ENCODE data around the gene GOLGA1. TPM values are rescaled to one million over a fixed set of nuclear protein-coding genes. Genes with fewer than 3 reads are reported as not detected.
A peak's percentile ranks its signal among the peaks of the same experiment; 100 is the strongest.

The GOLGA1 gene
- polyA plus RNA-seq, 1 donor from 2014 or later: 15.3 TPM

GRCh38 chr9:124894035-124894740 is 46.7 kb downstream of the GOLGA1 start:
- Histone ChIP-seq H3K4me3 (ENCODE audit: low read length) (no peak overlapping the region), H3F3A (ENCODE audit: insufficient read depth, low read length, poor library complexity, severe bottlenecking) (no peaks in the 10 kb centered on the region), H3K27ac (ENCODE audit: low read length) (peak overlapping the region; percentile 51), H3K4me2 (ENCODE audit: low read length) (no peak overlapping the region), H3K9ac (ENCODE audit: low read length) (no peak overlapping the region), H4K20me1 (ENCODE audit: insufficient read depth) (no peaks in the 10 kb centered on the region), H3K9me3 (ENCODE audit: low read length) (no peaks in the 10 kb centered on the region), H3K9me2 (ENCODE audit: insufficient read depth, low read length) (no peaks in the 10 kb centered on the region), H3K27me3 (ENCODE audit: insufficient read depth, low read depth, low read length) (no peaks in the 10 kb centered on the region), H2AFZ (ENCODE audit: low read depth, low read length) (no peak overlapping the region), H3K79me2 (replicated peaks; ENCODE audit: insufficient read depth, low read length) (no peaks in the 10 kb centered on the region), H3K36me3 (ENCODE audit: insufficient read depth, low read length) (peaks cover 5% of the 10 kb centered on the region)
- no peak for TF ChIP-seq MXI1 (conservative IDR thresholded peaks at IDR 0.05; ENCODE audit: poor library complexity, severe bottlenecking)
- TF ChIP-seq EP300 (conservative IDR thresholded peaks at IDR 0.05; ENCODE audit: poor library complexity, severe bottlenecking): no peak
- peak; percentile 55 for TF ChIP-seq RAD21 (conservative IDR thresholded peaks at IDR 0.05)
- no peak for TF ChIP-seq TAF1 (IDR thresholded peaks at IDR 0.05; ENCODE audit: low read depth)

DNA sequence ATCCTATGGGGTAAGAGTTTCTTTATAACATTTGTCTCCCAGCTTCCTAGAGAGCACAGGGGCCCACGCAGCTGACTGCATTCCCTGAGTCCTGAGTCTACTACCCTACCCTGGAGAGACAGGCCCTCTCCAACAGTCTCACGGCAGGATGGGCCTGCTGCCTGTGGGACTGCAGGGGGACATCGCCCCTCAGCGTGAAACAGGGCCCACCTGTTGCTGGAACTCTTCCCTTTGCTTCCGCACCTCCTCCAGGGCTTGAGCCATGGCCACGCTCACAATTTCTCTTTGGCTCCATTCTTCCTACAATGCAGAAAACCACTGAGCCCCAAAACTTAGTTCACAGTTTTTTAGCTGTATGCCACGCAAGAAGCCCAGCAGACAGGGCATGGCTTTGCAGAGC is 50.7 kb downstream of the GOLGA1 start:
- Histone ChIP-seq H3K4me3 (ENCODE audit: low read length) (no peak overlapping the region), H3K9me2 (ENCODE audit: insufficient read depth, low read length) (no peaks in the 10 kb centered on the region), H3K4me2 (ENCODE audit: low read length) (no peak overlapping the region), H3K9me3 (ENCODE audit: low read length) (no peaks in the 10 kb centered on the region), H3K27ac (ENCODE audit: low read length) (no peak overlapping the region), H3K36me3 (ENCODE audit: insufficient read depth, low read length) (peaks cover 11% of the 10 kb centered on the region), H3K27me3 (ENCODE audit: insufficient read depth, low read depth, low read length) (no peaks in the 10 kb centered on the region), H3K79me2 (replicated peaks; ENCODE audit: insufficient read depth, low read length) (no peaks in the 10 kb centered on the region), H4K20me1 (ENCODE audit: insufficient read depth) (no peaks in the 10 kb centered on the region), H3F3A (ENCODE audit: insufficient read depth, low read length, poor library complexity, severe bottlenecking) (no peaks in the 10 kb centered on the region), H2AFZ (ENCODE audit: low read depth, low read length) (no peak overlapping the region), H3K9ac (ENCODE audit: low read length) (no peak overlapping the region)
- TF ChIP-seq MXI1 (conservative IDR thresholded peaks at IDR 0.05; ENCODE audit: poor library complexity, severe bottlenecking) (no peak), EP300 (conservative IDR thresholded peaks at IDR 0.05; ENCODE audit: poor library complexity, severe bottlenecking) (no peak), POLR2AphosphoS5 (IDR thresholded peaks at IDR 0.05) (no peak)
- TF ChIP-seq, protein P1, sequence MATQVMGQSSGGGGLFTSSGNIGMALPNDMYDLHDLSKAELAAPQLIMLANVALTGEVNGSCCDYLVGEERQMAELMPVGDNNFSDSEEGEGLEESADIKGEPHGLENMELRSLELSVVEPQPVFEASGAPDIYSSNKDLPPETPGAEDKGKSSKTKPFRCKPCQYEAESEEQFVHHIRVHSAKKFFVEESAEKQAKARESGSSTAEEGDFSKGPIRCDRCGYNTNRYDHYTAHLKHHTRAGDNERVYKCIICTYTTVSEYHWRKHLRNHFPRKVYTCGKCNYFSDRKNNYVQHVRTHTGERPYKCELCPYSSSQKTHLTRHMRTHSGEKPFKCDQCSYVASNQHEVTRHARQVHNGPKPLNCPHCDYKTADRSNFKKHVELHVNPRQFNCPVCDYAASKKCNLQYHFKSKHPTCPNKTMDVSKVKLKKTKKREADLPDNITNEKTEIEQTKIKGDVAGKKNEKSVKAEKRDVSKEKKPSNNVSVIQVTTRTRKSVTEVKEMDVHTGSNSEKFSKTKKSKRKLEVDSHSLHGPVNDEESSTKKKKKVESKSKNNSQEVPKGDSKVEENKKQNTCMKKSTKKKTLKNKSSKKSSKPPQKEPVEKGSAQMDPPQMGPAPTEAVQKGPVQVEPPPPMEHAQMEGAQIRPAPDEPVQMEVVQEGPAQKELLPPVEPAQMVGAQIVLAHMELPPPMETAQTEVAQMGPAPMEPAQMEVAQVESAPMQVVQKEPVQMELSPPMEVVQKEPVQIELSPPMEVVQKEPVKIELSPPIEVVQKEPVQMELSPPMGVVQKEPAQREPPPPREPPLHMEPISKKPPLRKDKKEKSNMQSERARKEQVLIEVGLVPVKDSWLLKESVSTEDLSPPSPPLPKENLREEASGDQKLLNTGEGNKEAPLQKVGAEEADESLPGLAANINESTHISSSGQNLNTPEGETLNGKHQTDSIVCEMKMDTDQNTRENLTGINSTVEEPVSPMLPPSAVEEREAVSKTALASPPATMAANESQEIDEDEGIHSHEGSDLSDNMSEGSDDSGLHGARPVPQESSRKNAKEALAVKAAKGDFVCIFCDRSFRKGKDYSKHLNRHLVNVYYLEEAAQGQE (IDR thresholded peaks at IDR 0.05; ENCODE audit: borderline replicate concordance): no peak

- no peak overlapping the region for H3K4me2 ChIP-seq (ENCODE audit: low read length)
- H3K27me3 ChIP-seq (ENCODE audit: insufficient read depth, low read depth, low read length): no peaks in the 10 kb centered on the region
- peaks cover 11% of the 10 kb centered on the region for H3K36me3 ChIP-seq (ENCODE audit: insufficient read depth, low read length)
- no peaks in the 10 kb centered on the region for H3K9me3 ChIP-seq (ENCODE audit: low read length)
- no peaks in the 10 kb centered on the region for H3K79me2 ChIP-seq (replicated peaks; ENCODE audit: insufficient read depth, low read length)
- H4K20me1 ChIP-seq (ENCODE audit: insufficient read depth): no peaks in the 10 kb centered on the region
- H3F3A ChIP-seq (ENCODE audit: insufficient read depth, low read length, poor library complexity, severe bottlenecking): no peaks in the 10 kb centered on the region
- no peak overlapping the region for H3K9ac ChIP-seq (ENCODE audit: low read length)
- no peak overlapping the region for H3K4me3 ChIP-seq (ENCODE audit: low read length)
- no peak for TF ChIP-seq EP300 (conservative IDR thresholded peaks at IDR 0.05; ENCODE audit: poor library complexity, severe bottlenecking)
- no peak overlapping the region for H3K27ac ChIP-seq (ENCODE audit: low read length)
- H2AFZ ChIP-seq (ENCODE audit: low read depth, low read length): no peak overlapping the region
- H3K9me2 ChIP-seq (ENCODE audit: insufficient read depth, low read length): no peaks in the 10 kb centered on the region
Measured at GRCh38 chr9:124889006-124889405, 51.9 kb downstream of the GOLGA1 start.
